PC-3 (cell line): Measurements from ENCODE around the gene ASPSCR1.
A peak's percentile ranks its signal among the peaks of the same experiment; 100 is the strongest.

Experiments used
- CTCF ChIP-seq: fragments of 300-600 bp; sonication (generic); conservative IDR thresholded peaks from 2 replicates; pipeline ENCODE4 v1.5.1; 2017; ENCODE audit warnings: antibody characterized with exemption, low read depth, mild to moderate bottlenecking, low read length
- EZH2 ChIP-seq: fragments of 300-600 bp; sonication (generic); IDR thresholded peaks from one replicate; pipeline ENCODE4 v1.6.1; 2017; ENCODE audit warnings: antibody characterized with exemption, mild to moderate bottlenecking, low read length; ENCODE audit not compliant: unreplicated experiment

DNA sequence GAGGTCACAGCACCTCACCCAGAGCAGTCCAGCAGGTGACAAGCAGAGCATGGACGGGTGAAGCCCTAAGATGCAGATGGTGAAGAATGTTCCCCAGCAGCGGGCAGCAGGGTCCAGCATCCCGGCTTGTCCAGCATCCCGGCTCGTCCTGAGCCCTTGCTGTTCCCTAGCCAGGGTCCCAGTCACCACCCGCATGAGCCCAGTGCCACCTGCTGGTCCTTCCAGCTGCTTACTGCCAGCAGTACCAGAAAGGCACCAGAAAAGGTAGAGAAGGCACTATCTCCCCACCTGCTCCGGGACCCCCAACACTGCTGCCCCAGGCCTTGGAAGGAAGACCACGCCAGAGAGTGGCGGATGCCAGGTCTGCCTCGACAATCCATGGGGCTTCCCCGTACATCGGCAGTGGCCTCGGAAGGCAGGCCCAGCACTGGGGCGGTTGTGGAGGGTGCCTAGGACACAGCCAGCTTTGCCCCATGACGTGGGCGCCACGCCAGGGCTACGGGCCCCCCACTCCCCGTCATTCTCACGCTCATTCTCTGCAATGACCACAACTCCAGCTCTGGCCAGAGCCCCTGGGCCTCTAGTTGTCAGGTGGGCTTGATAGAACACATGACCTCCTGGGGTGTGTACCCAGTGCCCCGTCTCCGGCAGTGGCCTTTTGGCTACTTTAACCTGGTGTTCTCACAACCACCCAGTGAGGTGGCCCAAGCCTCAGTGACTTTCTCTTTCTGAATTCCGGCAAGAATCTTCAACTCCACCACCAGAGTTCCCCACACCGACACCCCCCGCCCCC lies 43.9 kb downstream of the ASPSCR1 start:
- TF ChIP-seq CTCF (peak; percentile 93), EZH2 (no peak)
